HG03521 (cell line): ENCODE results near the gene RCC1.
"Not testable (repeated sequence)": the region's sequence is repeated elsewhere in the genome, so short reads cannot be mapped to it uniquely, and the experiment has no call there.

Experiments used
- ATAC-seq: cut with Tn5 transposase; IDR thresholded peaks from one replicate; pipeline ENCODE4 v1.9.1; 2021; ENCODE audit warnings: mild to moderate bottlenecking, moderate library complexity; ENCODE audit not compliant: unreplicated experiment

RCC1 gene

GRCh38 chr1:28505406-28506187, at the start of gene RCC1:
Gene RCC1, plus strand, starts transcription at chr1:28506043. Its CDS starts 23,824 bp downstream, at chr1:28529867.
- ATAC-seq = peak; percentile 72

- ATAC-seq = no peak
Measured at GRCh38 chr1:28456078-28456477, 49.8 kb upstream of the RCC1 start.

GRCh38 chr1:28457678-28458077, 48.2 kb upstream of the RCC1 start:
- no peak for ATAC-seq

- ATAC-seq = no peak
Measured at GRCh38 chr1:28458237-28459228, 47.3 kb upstream of the RCC1 start.

- no peak for ATAC-seq
Measured at GRCh38 chr1:28466226-28466778, 39.5 kb upstream of the RCC1 start.

GRCh38 chr1:28470146-28470545, 35.7 kb upstream of the RCC1 start:
- no peak for ATAC-seq

GRCh38 chr1:28479497-28479896, 26.3 kb upstream of the RCC1 start:
- not testable (repeated sequence) for ATAC-seq

GRCh38 chr1:28480308-28480707, 25.5 kb upstream of the RCC1 start:
- ATAC-seq = no peak

GRCh38 chr1:28482138-28482537, 23.7 kb upstream of the RCC1 start:
- ATAC-seq = no peak

- no peak for ATAC-seq
Measured at GRCh38 chr1:28482702-28483101, 23.1 kb upstream of the RCC1 start.

- no peak for ATAC-seq
Measured at GRCh38 chr1:28494737-28495136, 11.1 kb upstream of the RCC1 start.

- ATAC-seq = no peak
Measured at GRCh38 chr1:28499553-28499952, 6.3 kb upstream of the RCC1 start.

- no peak for ATAC-seq
Measured at GRCh38 chr1:28501925-28502324, 3.9 kb upstream of the RCC1 start.

- ATAC-seq = no peak
Measured at GRCh38 chr1:28503117-28503516, 2.7 kb upstream of the RCC1 start.

- no peak for ATAC-seq
Measured at GRCh38 chr1:28506907-28507246, 1.0 kb downstream of the RCC1 start.

- no peak for ATAC-seq
Measured at GRCh38 chr1:28507247-28507645, 1.4 kb downstream of the RCC1 start.

- no peak for ATAC-seq
Measured at GRCh38 chr1:28507646-28508434, 2.0 kb downstream of the RCC1 start.

GRCh38 chr1:28508435-28508754, 2.6 kb downstream of the RCC1 start:
- no peak for ATAC-seq

- no peak for ATAC-seq
Measured at GRCh38 chr1:28509705-28510272, 3.9 kb downstream of the RCC1 start.

- ATAC-seq = no peak
Measured at GRCh38 chr1:28510273-28510969, 4.6 kb downstream of the RCC1 start.
